ENCODE measurements around the gene STUB1.
A peak's percentile ranks its signal among the peaks of the same experiment; 100 is the strongest.

STUB1 gene

GRCh38 chr16:724188-725040 lies 44.2 kb downstream of the STUB1 start:
- H3K27ac ChIP-seq, result no peak overlapping the region
- no peak for DNase-seq
- in situ Hi-C loops (cut with HindIII; ENCODE audit: low pct_ligation_motif_present, low sequenced_read_pairs), result loop anchor here (25.0 kb wide), 1 partner anchor 263 kb away; the partner anchor contains the start of gene SOX8
- H3K4me3 ChIP-seq (ENCODE audit: low read depth, low read length), result no peak overlapping the region
- no peak for TF ChIP-seq CTCF (IDR thresholded peaks at IDR 0.05; ENCODE audit: low read depth, low read length, missing control alignments)
- H3K27me3 ChIP-seq (replicated peaks), result no peaks in the 10 kb centered on the region
- H3K36me3 ChIP-seq (replicated peaks), result peaks cover 2% of the 10 kb centered on the region

- no peak overlapping the region for H3K27ac ChIP-seq
- H3K27me3 ChIP-seq (replicated peaks), result no peaks in the 10 kb centered on the region
- peaks cover 2% of the 10 kb centered on the region for H3K36me3 ChIP-seq (replicated peaks)
- DNase-seq, result no peak
- in situ Hi-C loops (cut with HindIII; ENCODE audit: low pct_ligation_motif_present, low sequenced_read_pairs), result no loop called here
- TF ChIP-seq CTCF (IDR thresholded peaks at IDR 0.05; ENCODE audit: low read depth, low read length, missing control alignments), result no peak
- H3K4me3 ChIP-seq (ENCODE audit: low read depth, low read length), result no peak overlapping the region
Observed at GRCh38 chr16:725041-725376, 44.8 kb downstream of the STUB1 start.

GRCh38 chr16:725463-726187 lies 45.4 kb downstream of the STUB1 start:
- in situ Hi-C loops (cut with HindIII; ENCODE audit: low pct_ligation_motif_present, low sequenced_read_pairs), result no loop called here
- Histone ChIP-seq H3K27me3 (replicated peaks) (no peaks in the 10 kb centered on the region), H3K4me3 (ENCODE audit: low read depth, low read length) (no peak overlapping the region), H3K27ac (no peak overlapping the region), H3K36me3 (replicated peaks) (peaks cover 2% of the 10 kb centered on the region)
- no peak for TF ChIP-seq CTCF (IDR thresholded peaks at IDR 0.05; ENCODE audit: low read depth, low read length, missing control alignments)
- DNase-seq, result no peak

- in situ Hi-C loops (cut with HindIII; ENCODE audit: low pct_ligation_motif_present, low sequenced_read_pairs), result no loop called here
- H3K27ac ChIP-seq, result no peak overlapping the region
- H3K4me3 ChIP-seq (ENCODE audit: low read depth, low read length), result no peak overlapping the region
- H3K36me3 ChIP-seq (replicated peaks), result peaks cover 2% of the 10 kb centered on the region
- TF ChIP-seq CTCF (IDR thresholded peaks at IDR 0.05; ENCODE audit: low read depth, low read length, missing control alignments), result no peak
- DNase-seq, result no peak
- H3K27me3 ChIP-seq (replicated peaks), result no peaks in the 10 kb centered on the region
Observed at GRCh38 chr16:726188-726437, 45.9 kb downstream of the STUB1 start.

- peak within 1 kb of the TSS; percentile 67 for H3K4me3 ChIP-seq (ENCODE audit: low read depth, low read length)
- peak within 1 kb of the TSS; percentile 24 for H3K27ac ChIP-seq
- in situ Hi-C loops (cut with HindIII; ENCODE audit: low pct_ligation_motif_present, low sequenced_read_pairs), result no loop called here
- peaks cover 2% of the 10 kb centered on the region for H3K36me3 ChIP-seq (replicated peaks)
- DNase-seq, result no peak
- no peak for TF ChIP-seq CTCF (IDR thresholded peaks at IDR 0.05; ENCODE audit: low read depth, low read length, missing control alignments)
- no peaks in the 10 kb centered on the region for H3K27me3 ChIP-seq (replicated peaks)
Observed at GRCh38 chr16:726438-727290, 46.5 kb downstream of the STUB1 start, which contains the start of the genes CCDC78 and HAGHL. TSS of gene CCDC78 (minus strand) at chr16:726443. CDS start at chr16:726367, 76 bp downstream. TSS of gene HAGHL (plus strand) at chr16:727106. CDS start at chr16:727510, 404 bp downstream.

All from brain microvascular endothelial cell (primary cell).